Nephron (organoid): ENCODE measurements around the gene SYT6.

Experiments used
- H3K27ac Mint-ChIP-seq, 3 experiments: 2 replicates each; pipeline ENCODE4 v1.8.0; 2020; ENCODE audit warnings: mixed read lengths in 3 of 3, mild to moderate bottlenecking in 2 of 3, moderate library complexity in 1 of 3
- H3K27me3 Mint-ChIP-seq: 2 replicates; pipeline ENCODE4 v1.8.0; 2021; ENCODE audit warnings: low read depth, mild to moderate bottlenecking, moderate library complexity, mixed read lengths
- H3K36me3 Mint-ChIP-seq: 2 replicates; pipeline ENCODE4 v1.8.0; 2020; ENCODE audit warnings: low read depth, mixed read lengths
- H3K4me1 Mint-ChIP-seq: 2 replicates; pipeline ENCODE4 v1.8.0; 2020; ENCODE audit warnings: mixed read lengths
- H3K4me3 Mint-ChIP-seq, 3 experiments: 2 replicates each; pipeline ENCODE4 v1.8.0; 2020; ENCODE audit warnings: mild to moderate bottlenecking in 3 of 3, mixed read lengths in 3 of 3, moderate library complexity in 2 of 3
- H3K9me3 Mint-ChIP-seq: 2 replicates; pipeline ENCODE4 v1.8.0; 2020; ENCODE audit warnings: mixed read lengths
- CTCF ChIP-seq, 3 experiments: fragments of 200-600 bp; sonication (generic); IDR thresholded peaks; one replicate each; pipeline ENCODE4 v1.5.0; 2021; ENCODE audit warnings: antibody characterized with exemption in 3 of 3; ENCODE audit not compliant: unreplicated experiment in 3 of 3

The SYT6 gene

GRCh38 chr1:114114185-114115094 lies 39.2 kb downstream of the SYT6 start:
- no peaks in the 10 kb centered on the region for H3K9me3 Mint-ChIP-seq
- no peak for TF ChIP-seq CTCF (IDR thresholded peaks at IDR 0.05; ENCODE audit: unreplicated experiment in 3 of 3)

GRCh38 chr1:114113411-114114184 lies 40.1 kb downstream of the SYT6 start:
- H3K4me3 Mint-ChIP-seq: no peak overlapping the region
- H3K27ac Mint-ChIP-seq: no peak overlapping the region

More at GRCh38 chr1:114114185-114115094, 39.2 kb downstream of the SYT6 start:
- no peaks in the 10 kb centered on the region for H3K36me3 Mint-ChIP-seq
- H3K4me1 Mint-ChIP-seq: peaks cover 37% of the 10 kb centered on the region
- no peak overlapping the region for H3K4me3 Mint-ChIP-seq
- H3K27ac Mint-ChIP-seq: no peak overlapping the region
- H3K27me3 Mint-ChIP-seq: no peaks in the 10 kb centered on the region

GRCh38 chr1:114112775-114113174 lies 40.9 kb downstream of the SYT6 start:
- Mint-ChIP-seq H3K4me1 (peaks cover 39% of the 10 kb centered on the region), H3K27ac (no peak overlapping the region), H3K27me3 (no peaks in the 10 kb centered on the region), H3K36me3 (no peaks in the 10 kb centered on the region), H3K4me3 (no peak overlapping the region), H3K9me3 (no peaks in the 10 kb centered on the region)
- TF ChIP-seq CTCF (IDR thresholded peaks at IDR 0.05; ENCODE audit: unreplicated experiment in 3 of 3): no peak

More at GRCh38 chr1:114113411-114114184, 40.1 kb downstream of the SYT6 start:
- H3K9me3 Mint-ChIP-seq: no peaks in the 10 kb centered on the region
- no peak for TF ChIP-seq CTCF (IDR thresholded peaks at IDR 0.05; ENCODE audit: unreplicated experiment in 3 of 3)
- H3K4me1 Mint-ChIP-seq: peaks cover 37% of the 10 kb centered on the region
- H3K27me3 Mint-ChIP-seq: no peaks in the 10 kb centered on the region
- H3K36me3 Mint-ChIP-seq: no peaks in the 10 kb centered on the region

- Mint-ChIP-seq H3K4me1 (peaks cover 39% of the 10 kb centered on the region), H3K27me3 (no peaks in the 10 kb centered on the region), H3K27ac (no peak overlapping the region), H3K4me3 (no peak overlapping the region), H3K9me3 (no peaks in the 10 kb centered on the region), H3K36me3 (no peaks in the 10 kb centered on the region)
- TF ChIP-seq CTCF (IDR thresholded peaks at IDR 0.05; ENCODE audit: unreplicated experiment in 3 of 3): no peak
Measured at GRCh38 chr1:114111731-114112641, 41.7 kb downstream of the SYT6 start.

- no peaks in the 10 kb centered on the region for H3K27me3 Mint-ChIP-seq
Measured at GRCh38 chr1:114109981-114110380, 43.7 kb downstream of the SYT6 start.

More at GRCh38 chr1:114109981-114110380, 43.7 kb downstream of the SYT6 start:
- no peak for TF ChIP-seq CTCF (IDR thresholded peaks at IDR 0.05; ENCODE audit: unreplicated experiment in 3 of 3)
- peak overlapping the region in 2 of 3 experiments; percentile 28 to 78 for H3K27ac Mint-ChIP-seq
- H3K36me3 Mint-ChIP-seq: no peaks in the 10 kb centered on the region
- peaks cover 57% of the 10 kb centered on the region for H3K4me1 Mint-ChIP-seq
- no peaks in the 10 kb centered on the region for H3K9me3 Mint-ChIP-seq
- H3K4me3 Mint-ChIP-seq: no peak overlapping the region
